Activated CD8-positive, alpha-beta memory T cell treated with anti-CD3 and anti-CD28 coated beads for 48 hours (primary cell): ENCODE results near the gene ALDH7A1.

Experiments used
- DNase-seq, 3 experiments: peaks; one replicate each; pipeline ENCODE4 v3.0.0-alpha.2; 2020; ENCODE audit warnings: low read depth in 2 of 3, low spot score in 2 of 3

ALDH7A1 gene

DNA sequence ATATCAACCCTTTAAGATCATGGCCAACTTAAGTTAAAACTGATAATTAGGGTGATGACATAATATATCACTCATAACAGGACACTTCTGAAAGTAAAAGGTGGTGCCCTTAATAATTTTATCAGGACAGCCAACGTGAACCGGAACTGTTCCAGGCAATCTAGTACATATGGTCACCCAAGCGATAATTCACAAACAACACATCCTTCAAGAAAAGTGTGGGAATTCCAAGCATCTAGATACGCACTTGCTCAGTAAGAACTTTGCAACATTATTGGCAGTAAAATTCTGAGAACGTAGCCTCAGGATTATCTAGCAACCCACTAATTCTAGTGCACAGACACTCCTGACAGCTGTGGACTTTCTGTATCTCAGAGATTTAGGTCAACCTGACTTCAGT lies 85.7 kb downstream of the ALDH7A1 start:
- DNase-seq, result no peak

DNA sequence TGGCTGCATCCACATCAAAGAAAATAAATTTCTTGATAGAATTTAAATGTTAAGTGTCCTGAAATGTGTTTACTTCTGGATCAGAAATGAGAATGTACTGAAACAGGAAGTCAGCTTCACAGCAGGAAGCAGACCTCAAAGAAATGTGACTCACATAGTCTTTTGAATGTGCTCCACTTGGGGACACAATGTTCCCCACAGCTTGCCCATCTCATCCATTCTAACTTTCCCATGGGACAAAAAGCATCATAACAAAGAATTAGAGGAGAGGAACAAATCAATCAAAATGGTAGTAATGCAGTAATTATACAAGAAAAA lies 86.1 kb downstream of the ALDH7A1 start:
- DNase-seq, result no peak

DNA sequence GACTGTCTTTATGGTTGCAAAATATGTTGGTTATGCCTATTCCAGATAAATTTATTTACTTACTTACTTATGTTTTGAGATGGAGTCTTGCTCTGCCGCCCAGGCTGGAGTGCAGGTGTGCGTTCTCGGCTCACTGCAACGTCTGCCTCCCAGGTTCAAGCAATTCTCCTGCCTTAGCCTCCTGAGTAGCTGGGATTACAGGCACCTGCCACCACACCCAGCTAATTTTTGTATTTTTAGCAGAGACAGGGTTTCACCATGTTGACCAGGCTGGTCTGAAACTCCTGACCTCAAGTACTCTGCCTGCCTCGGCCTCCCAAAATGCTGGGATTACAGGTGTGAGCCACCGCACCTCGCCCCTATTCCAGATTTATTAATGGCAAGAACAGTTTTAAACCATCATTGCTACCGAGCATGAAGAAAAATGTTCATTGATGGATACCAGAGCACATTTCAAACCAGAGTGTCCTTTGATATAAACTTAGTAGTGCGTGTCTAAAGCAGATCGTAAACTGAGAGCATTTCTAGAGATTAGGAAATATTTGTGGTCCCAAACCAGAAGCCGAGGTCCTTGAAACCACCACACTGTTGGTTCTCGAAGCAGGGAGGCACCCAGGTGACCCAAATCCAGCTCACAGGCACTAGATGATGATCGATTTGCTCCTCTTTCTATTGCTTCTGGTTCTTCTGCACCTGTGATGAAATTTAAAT lies 86.6 kb downstream of the ALDH7A1 start:
- DNase-seq, result no peak

DNA sequence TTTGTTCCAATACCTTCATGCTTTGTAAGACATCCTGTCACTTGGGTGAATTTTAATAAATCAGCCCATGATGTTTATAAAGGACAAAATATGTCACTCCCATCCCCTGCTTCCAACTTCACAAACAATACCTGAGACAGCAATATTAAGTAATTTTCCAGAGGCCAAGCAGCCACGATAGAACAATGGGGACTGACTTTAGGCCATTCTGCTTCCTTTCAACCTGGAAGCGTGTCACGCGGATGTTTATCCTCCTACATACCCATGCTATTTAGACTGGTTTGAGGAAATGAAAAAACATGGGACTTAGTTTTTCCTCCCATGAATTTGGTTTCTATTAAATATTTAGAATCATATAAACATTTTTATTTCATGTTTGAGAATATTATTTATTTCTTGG lies 88.9 kb downstream of the ALDH7A1 start:
- DNase-seq, result no peak

DNA sequence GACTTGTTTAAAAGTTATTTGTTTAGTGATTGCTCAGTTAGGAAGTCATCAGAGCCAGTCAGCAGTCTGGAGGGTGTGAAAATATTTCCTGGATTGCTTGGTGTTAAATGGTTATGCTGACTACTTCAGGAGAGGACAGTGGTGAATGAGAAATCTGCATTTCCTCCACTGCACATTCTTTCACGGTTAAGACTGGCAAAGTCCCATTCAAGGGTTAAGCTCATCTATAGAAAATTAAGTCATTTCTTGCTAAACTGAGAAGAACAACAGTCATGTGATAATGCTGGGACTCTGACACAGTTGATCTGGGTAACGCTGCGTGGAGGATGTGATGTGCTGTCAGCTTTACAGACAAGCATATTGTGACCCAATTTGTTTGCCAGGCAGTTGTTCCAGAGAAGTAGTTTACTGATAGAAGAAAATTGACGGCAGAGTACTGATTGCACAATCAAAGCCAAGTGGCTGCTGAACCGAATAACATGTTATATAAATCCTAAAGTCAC lies 91.4 kb downstream of the ALDH7A1 start:
- DNase-seq, result no peak

DNA sequence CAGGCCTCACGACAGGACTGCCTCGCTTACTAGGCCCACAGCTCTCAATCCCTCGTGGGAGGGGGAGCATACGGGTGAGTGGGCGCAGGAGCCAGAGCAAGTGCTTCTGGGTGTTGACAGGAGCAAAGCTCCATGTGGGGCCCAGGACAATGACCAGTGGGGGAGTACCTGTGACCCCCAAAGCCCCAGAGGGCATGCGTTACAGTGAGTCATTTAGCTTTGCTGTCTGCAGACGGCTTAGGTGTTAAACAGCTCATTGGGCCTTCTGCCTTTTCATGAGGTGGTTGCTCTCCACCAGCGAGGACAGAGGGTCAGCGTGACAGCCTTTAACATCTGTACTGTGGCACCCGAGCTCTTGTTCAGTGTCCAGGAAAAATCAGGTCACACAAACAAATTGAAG lies 93.6 kb downstream of the ALDH7A1 start:
- no peak for DNase-seq

DNA sequence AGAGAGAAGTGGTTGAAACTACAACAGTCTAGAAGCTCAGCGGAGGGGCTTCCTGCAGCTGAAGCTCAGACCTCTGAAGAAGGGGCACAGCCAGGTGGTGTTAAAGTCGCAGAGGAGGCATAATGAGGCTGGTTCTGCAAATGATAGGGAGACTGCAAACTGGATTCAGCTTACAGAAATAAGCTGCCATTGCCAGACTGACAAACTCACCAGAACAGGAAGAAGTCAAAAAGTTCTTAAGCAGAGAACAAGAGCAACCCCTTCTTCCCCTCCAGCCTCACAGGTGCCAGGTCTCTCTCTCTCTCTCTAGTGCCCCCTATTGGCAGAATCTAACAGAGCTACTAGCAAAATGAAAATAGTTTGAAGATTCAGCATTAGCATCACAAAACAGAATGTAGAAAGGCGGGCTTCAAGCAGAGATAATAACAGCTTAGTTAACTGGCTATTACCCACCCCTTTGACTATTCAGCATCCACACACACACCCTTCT lies 95.1 kb downstream of the ALDH7A1 start:
- DNase-seq, result no peak

DNA sequence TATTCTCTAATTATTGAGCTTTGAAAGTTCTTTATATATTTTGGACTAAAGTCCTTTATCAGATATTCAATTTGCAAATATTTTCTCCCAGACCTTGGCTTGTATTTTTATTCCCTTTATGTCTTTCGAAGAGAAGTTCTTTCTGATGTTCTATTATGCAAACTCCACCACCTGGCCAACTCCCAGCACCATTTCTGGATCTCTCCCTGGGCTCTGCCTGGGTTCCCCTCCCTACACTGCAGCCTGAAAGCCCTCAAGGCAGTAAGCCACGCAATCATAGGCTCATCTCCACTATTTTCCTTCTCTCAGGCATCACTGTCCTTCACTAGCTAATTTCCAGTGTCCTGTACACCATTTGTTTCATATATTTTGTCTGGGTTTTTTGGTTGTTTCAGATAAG lies 95.7 kb downstream of the ALDH7A1 start:
- no peak for DNase-seq

DNA sequence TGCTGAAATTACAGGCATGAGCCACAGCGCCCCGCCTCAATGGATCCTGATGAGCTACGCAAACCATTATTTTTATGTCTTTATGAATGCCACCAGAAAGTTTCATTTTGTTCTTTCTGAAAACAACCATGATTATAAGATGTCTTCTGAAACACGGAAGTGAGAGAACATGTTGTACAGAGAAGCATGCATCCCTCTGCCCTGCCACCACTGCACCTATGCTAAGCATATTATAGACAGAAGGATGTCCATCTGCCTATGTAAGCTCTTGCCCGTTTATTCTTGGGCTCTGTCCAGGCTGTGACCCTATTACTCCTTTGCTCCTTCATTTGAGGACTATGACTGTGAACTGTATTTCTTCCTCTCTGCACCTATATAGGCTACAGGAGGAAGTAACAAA lies 97.5 kb downstream of the ALDH7A1 start:
- DNase-seq, result no peak

DNA sequence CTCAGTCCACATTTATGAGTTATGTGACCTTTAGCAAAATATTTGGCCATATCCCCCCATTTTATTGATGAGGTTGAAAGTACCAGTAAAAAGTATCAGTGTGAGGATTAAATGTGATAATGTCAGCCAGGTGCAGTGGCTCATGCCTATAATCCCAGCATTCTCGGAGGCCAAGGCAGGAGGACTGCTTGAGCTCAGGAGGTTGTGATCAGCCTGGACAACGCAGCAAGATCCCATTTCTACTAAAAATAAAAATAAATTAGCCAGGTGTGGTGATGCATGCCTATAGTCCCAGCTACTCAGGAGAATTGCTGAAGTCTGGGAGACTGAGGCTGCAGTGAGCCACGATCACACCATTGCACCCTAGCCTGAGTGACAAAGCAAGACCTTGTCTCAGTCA lies 100.6 kb downstream of the ALDH7A1 start:
- DNase-seq, result no peak

DNA sequence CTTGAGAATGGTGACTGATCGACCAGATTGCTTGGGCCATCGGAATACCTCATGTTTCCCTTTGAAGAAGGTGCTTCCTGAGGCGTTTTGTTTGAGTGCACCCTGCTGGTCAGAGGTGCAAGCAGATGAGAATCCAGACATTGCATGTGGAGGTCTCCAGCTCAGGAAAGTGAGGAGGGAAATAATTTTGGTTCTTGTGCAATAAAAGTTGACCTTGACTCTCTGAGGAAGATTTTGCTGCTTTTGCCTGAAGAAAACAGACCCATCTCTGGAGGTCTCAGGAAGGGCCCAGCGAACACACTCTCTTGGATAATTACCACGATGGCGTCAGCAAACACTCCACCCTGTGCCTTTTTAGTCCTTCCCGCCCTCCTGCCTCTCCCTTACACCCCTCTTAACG lies 102.1 kb downstream of the ALDH7A1 start:
- no peak for DNase-seq

DNA sequence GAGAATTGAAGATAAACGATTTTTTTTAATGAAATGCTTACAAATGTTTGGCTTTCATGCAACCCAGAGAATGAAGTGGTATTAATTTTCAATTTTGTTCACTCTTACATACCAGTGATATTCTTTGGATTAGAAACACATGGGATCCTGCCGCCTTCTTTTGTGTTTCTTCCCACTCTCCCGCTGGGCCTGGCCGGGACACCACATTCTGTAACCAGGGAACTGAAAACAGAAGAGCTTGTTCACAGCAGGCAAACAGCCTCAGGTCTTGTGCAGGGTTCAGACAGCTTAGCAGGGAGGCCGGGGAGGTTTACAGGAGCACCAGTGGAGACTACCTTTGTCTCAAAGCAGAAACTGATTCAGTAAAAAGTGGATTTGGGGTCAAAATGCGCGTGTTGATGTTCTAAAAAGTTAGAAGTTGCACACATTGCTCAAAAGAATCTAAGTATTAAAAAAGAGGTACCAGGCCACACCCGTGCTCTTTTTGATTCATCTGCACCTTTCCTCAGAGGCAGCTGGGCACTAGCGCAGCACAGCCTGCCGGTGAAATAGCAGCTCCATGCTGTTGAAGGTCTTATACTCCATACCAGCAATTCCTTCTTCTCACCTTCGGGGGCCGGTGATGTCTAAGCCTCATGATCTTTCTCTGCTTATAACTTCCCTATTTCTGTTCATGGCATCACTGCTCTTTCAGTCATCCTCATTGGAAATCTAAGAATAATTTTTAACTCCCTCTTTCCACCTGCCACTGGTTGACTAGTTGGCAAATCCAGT lies 104.7 kb downstream of the ALDH7A1 start:
- no peak for DNase-seq

DNA sequence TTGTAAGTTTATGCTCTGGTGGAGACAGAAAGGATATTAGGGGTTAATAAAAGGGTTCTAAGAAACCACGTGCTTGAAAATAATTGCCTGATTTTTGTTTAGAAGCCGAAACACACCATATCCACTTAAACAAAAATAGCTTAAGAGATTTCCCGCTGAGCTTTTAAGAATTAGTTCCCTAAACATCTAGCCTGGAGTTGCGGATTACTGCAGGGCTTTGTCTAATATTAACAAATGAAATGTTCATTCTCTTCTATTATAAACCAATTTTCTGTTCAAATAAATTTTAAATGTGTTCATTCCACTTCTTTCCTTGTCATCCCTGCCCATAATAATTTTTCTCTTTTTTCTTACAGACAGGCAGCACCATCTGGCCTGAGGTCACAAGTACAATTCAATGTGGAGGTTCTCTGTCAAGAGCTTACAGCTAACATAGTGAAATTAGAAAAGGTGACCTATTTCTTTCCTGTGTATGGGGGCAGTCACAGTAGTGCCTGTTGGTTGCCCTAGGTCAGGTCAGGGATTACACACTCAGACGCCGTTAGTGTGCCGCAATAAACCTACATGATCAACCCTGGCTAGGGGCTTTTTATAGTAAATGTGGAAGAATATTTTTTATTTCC lies 106.5 kb downstream of the ALDH7A1 start:
- DNase-seq, result no peak

DNA sequence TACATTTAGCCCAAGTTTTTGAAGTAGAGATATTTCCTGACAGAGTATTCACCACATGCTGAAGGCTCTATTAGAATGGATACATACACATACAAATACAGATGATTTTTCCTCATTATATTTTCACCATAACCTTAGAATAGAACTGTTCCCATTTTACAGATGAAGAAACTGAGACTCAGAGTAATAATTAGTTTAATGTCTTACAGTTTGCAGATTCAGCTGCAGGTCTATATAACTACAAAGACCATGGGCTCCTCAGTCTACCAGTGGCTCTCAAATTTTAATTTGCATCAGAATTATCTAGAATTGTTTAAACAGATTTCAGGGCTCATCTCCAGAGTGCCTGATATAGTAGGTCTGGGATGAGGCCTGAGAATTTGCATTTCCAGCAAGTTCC lies 107.4 kb downstream of the ALDH7A1 start:
- DNase-seq, result no peak

DNA sequence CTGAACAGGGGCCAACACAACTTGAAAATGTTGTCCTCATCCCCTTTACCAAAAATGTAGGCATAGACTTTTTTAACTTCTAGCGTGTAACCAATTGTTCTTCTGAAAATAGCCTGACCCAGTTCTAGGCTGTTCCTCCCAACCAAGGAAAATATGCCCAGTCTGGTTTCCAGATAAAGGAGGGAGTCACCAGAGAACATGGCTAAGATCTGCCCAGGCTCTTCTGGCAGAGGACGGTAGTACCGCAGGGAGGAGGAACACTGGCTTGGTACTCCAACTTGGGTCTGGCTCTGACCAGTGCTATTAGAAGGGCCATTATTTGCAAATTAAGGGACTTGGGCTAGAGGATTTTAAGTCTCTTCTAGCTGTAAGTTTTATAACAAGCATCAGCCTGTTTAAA lies 108.7 kb downstream of the ALDH7A1 start:
- DNase-seq, result no peak

DNA sequence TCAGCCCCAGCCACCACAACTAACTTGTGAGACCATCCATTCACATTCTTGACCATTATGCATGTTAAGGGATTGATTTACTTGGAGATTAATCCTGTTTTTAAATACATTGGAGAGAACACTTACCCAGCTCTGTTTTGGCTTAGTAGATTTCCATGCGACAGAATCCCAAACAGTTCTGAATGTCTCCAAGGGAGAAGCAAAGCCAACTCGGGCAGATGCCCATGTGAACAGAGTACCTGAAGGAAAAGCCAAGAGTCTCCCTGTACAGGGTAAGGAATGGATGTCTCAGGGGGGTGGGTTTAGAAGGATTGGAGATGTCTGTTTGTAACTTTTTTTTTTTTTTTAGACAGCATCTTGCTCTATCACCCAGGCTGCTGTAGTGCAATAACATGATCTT lies 110.8 kb downstream of the ALDH7A1 start:
- no peak for DNase-seq

DNA sequence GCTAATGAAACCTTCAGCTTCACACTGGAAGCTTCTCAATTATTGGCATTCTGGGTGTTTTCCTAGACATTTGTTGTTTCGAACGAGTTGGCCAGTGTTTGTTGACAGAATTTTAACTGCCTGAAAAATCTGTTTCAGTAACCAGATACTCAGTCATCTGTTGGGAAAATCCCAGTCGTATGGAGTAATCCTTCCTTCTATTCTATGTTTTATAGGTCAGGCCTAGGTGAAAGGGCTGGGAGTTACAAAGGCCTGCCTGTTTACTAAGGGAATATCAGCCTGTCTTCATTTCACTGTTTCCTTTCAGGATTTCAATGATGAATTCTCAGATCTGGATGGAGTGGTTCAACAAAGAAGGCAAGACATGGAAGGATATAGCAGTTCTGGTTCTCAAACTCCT lies 111.9 kb downstream of the ALDH7A1 start:
- no peak for DNase-seq

DNA sequence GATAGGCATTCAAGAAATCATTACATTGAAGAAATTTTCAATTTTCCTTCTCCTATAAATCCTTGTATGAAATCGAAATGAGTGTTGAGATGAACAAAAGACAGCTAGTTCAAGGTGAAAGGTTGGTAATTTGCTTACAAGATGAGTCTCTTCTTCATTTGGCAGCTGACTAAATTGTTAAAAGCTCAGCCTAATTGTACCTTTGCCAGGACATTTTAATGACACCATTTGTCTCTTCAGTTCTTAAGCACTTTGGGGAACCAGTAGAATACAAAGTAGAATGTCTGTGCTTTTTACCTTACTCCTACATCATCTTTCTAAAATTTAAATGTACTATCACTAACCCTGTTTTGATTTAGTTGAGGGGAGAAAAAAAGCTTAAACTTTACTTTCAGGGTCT lies 112.4 kb downstream of the ALDH7A1 start:
- no peak for DNase-seq

DNA sequence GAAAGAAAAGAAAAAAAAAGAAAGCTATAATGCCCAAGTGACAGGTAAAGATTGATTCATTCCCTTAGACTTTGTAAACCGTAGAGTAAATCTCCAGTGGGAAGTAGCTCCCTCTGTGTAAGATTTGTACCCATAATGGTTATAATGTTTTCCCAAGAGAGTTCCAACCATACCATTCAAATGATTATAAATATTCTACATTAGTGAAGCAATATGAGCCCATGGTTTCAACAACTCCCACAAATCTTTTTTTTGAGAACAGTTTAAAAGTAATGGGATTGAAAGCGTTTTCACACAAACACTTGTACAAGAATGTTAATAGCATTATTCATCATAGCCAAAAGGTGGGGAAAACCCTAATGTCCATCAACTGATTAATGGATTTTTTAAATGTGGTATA lies 113.8 kb downstream of the ALDH7A1 start:
- no peak for DNase-seq
